HCT116 (cell line): ENCODE results near the gene DIP2C. TPM values are rescaled to one million over a fixed set of nuclear protein-coding genes. Genes with fewer than 3 reads are reported as not detected.

ENCODE experiments used
- ATAC-seq: fragments of 200-7000 bp; cut with Tn5 transposase; 2 replicates; pipeline ENCODE4 v1.9.1; 2020; ENCODE audit warnings: mild to moderate bottlenecking, moderate library complexity
- BruUV-seq: library from RNA; stranded (reverse); fragments of 400-500 nt; replicated peaks from 2 replicates; lab custom pipeline; 2021; lab: Mats Ljungman, UMichigan
- CTCF ChIA-PET: fragments of 300-600 bp; sonication (Branson Sonifier 250); formaldehyde crosslinking; loops from one replicate; lab custom pipeline; 2021; ENCODE audit warnings: antibody characterized with exemption; lab: Charles Lee
- POLR2A ChIA-PET: fragments of 300-600, 350-600 bp; sonication (Branson Sonifier 250); formaldehyde crosslinking; loops from one replicate; lab custom pipeline; 2021; ENCODE audit warnings: antibody characterized with exemption; lab: Charles Lee
- RAD21 ChIA-PET, 2 experiments: fragments of 300-600 bp; sonication (Branson Sonifier 250); formaldehyde crosslinking; loops; one replicate each; lab custom pipeline; 2023; ENCODE audit warnings: low total read pairs in 2 of 2; ENCODE audit not compliant: uncharacterized antibody in 2 of 2, unreplicated experiment in 2 of 2, low non-redundant PET in 1 of 2; lab: Charles Lee
- DNase-seq: peaks from one replicate; pipeline ENCODE4 v3.0.0-alpha.2; 2010; ENCODE audit warnings: low read depth, low spot score
- H2AFZ ChIP-seq: fragments of 200-600 bp; shearing (Covaris generic), sonication (generic); 2 replicates; pipeline ENCODE4 v1.6.1; 2017; ENCODE audit warnings: low read depth, mixed run types, mixed read lengths, antibody characterized with exemption, low read length; ENCODE audit not compliant: poor library complexity, severe bottlenecking
- H3K27ac ChIP-seq: 2 replicates; pipeline ENCODE4 v1.5.1; 2012; ENCODE audit warnings: low read depth, low read length
- H3K27me3 ChIP-seq: fragments of 200-600 bp; sonication (generic); 2 replicates; pipeline ENCODE4 v1.6.1; 2016; ENCODE audit warnings: mixed run types, low read length, mixed read lengths; ENCODE audit not compliant: insufficient read depth
- H3K36me3 ChIP-seq, 2 experiments: fragments of 200-500 bp in 1 of 2; fragments of 200-600 bp in 1 of 2; sonication (Bioruptor generic) in 1 of 2; sonication (generic) in 1 of 2; 2 replicates each; pipeline versions ENCODE4 v1.5.1 to v1.6.1; 2014 to 2016; ENCODE audit warnings: low read length in 2 of 2, inconsistent platforms in 1 of 2, mixed read lengths in 1 of 2, mixed run types in 1 of 2; ENCODE audit not compliant: insufficient read depth in 2 of 2, control insufficient read depth in 1 of 2
- H3K4me1 ChIP-seq, 2 experiments: fragments of 200-600 bp in 1 of 2; sonication (generic) in 1 of 2; 2 replicates each; pipeline versions ENCODE4 v1.5.1 to v1.6.1; 2012 to 2017; ENCODE audit warnings: low read length in 2 of 2, inconsistent platforms in 1 of 2, mild to moderate bottlenecking in 1 of 2, mixed read lengths in 1 of 2, mixed run types in 1 of 2, moderate library complexity in 1 of 2; ENCODE audit not compliant: insufficient read depth in 2 of 2, control insufficient read depth in 1 of 2
- H3K4me2 ChIP-seq: fragments of 200-600 bp; sonication (generic); 2 replicates; pipeline ENCODE4 v1.6.1; 2017; ENCODE audit warnings: mixed run types, low read length, mixed read lengths
- H3K4me3 ChIP-seq, 2 experiments: fragments of 200-600 bp in 1 of 2; sonication (generic) in 1 of 2; replicated peaks in 1 of 2; 2 replicates each; pipeline ENCODE4 v1.5.1; 2011 to 2016; ENCODE audit warnings: low read length in 2 of 2, control low read depth in 1 of 2, low read depth in 1 of 2, mild to moderate bottlenecking in 1 of 2, mixed read lengths in 1 of 2, mixed run types in 1 of 2
- H3K79me2 ChIP-seq: fragments of 200-600 bp; sonication (generic); 2 replicates; pipeline ENCODE4 v1.6.1; 2017; ENCODE audit warnings: mild to moderate bottlenecking, mixed run types, low read length, moderate library complexity, mixed read lengths; ENCODE audit not compliant: insufficient read depth
- H3K9ac ChIP-seq: fragments of 200-600 bp; sonication (generic); 2 replicates; pipeline ENCODE4 v1.6.1; 2016; ENCODE audit warnings: low read length, mixed read lengths
- H3K9me2 ChIP-seq: fragments of 200-600 bp; sonication (generic), shearing (Covaris generic); 2 replicates; pipeline ENCODE4 v1.6.1; 2017; ENCODE audit warnings: mixed run types, mild to moderate bottlenecking, moderate library complexity; ENCODE audit not compliant: insufficient read depth
- H3K9me3 ChIP-seq, 2 experiments: fragments of 200-500 bp in 1 of 2; fragments of 200-600 bp in 1 of 2; sonication (Bioruptor generic) in 1 of 2; sonication (generic) in 1 of 2; 2 replicates each; pipeline ENCODE4 v1.6.1; 2014 to 2017; ENCODE audit warnings: low read length in 2 of 2, mixed read lengths in 2 of 2, inconsistent platforms in 1 of 2, low read depth in 1 of 2, mild to moderate bottlenecking in 1 of 2, mixed run types in 1 of 2, moderate library complexity in 1 of 2; ENCODE audit not compliant: control insufficient read depth in 1 of 2, insufficient read depth in 1 of 2
- H4K20me1 ChIP-seq: fragments of 200-600 bp; sonication (generic), shearing (Covaris generic); 2 replicates; pipeline ENCODE4 v1.6.1; 2017; ENCODE audit warnings: mixed run types, mild to moderate bottlenecking, moderate library complexity; ENCODE audit not compliant: insufficient read depth
- intact Hi-C: fragments of 100-400 bp; cut with micrococcal nuclease; formaldehyde crosslinking; loops from 2 replicates; pipeline ENCODE4 v1.10.0; 2022
- total RNA-seq: library from RNA; stranded (reverse); gene quantifications from one replicate; pipeline ENCODE4 v1.2.1, GENCODE V29; 2021; ENCODE audit not compliant: unreplicated experiment
- TF ChIP-seq, protein P1 (sequence below): IDR thresholded peaks from 2 replicates; pipeline ENCODE4 v1.6.1; 2011; ENCODE audit warnings: mild to moderate bottlenecking, low read length, moderate library complexity; ENCODE audit not compliant: insufficient replicate concordance; ENCODE audit errors: extremely low read depth

DIP2C gene
- total RNA-seq, 1 experiment from 2014 or later = 15.4 TPM

DNA sequence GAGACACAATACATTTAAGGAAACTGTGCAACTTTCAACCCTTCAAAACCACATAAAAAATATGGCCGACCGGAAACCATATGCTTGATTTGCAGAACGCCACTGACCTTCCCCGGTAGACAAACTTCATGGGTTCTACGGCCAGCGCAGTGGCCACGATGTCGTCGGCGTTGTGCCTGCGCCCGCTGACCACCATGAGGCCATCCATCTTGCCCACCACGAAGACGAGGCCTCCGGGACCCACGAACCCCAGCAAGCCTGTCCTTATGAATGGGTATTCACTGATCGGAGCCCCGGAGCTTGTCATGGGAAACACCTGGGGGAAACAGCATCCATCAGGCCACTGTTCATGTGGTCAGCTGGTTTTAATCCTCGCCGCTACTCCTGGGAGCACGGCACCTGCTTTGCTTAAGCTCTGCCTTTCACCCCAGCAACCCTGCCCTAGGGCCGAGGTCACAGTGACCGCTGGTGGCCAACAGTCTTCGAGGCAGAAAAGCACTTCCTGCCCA lies 325.1 kb downstream of the DIP2C start (continued):
- TF ChIP-seq, protein P1, sequence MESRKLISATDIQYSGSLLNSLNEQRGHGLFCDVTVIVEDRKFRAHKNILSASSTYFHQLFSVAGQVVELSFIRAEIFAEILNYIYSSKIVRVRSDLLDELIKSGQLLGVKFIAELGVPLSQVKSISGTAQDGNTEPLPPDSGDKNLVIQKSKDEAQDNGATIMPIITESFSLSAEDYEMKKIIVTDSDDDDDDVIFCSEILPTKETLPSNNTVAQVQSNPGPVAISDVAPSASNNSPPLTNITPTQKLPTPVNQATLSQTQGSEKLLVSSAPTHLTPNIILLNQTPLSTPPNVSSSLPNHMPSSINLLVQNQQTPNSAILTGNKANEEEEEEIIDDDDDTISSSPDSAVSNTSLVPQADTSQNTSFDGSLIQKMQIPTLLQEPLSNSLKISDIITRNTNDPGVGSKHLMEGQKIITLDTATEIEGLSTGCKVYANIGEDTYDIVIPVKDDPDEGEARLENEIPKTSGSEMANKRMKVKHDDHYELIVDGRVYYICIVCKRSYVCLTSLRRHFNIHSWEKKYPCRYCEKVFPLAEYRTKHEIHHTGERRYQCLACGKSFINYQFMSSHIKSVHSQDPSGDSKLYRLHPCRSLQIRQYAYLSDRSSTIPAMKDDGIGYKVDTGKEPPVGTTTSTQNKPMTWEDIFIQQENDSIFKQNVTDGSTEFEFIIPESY = no peak

DNA sequence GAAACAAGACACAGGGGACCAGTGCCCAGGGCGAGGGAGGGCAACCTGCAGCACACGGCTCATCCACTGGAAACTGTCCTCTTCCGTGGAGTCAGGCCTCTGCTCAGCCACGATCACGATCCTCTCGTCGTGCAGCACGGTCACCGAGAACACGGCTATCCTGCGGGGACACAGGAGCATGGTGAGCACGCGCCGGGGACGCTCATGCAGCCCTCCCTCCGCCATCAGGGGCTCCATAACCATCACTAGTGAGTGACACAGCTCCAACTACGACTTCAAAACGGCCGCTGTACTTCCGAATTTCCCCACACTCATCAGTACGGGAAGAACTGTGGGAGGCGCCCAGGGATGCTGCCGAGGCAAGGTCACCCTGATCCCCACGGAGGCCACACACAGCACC lies 326.3 kb downstream of the DIP2C start:
- no peak overlapping the region for H3K4me2 ChIP-seq
- no peak overlapping the region for H3K9ac ChIP-seq
- ATAC-seq (no peak), DNase-seq (no peak)
- TF ChIP-seq, protein P1 = no peak
- no peaks in the 10 kb centered on the region for H3K9me2 ChIP-seq
- H4K20me1 ChIP-seq = no peaks in the 10 kb centered on the region
- H3K79me2 ChIP-seq = no peaks in the 10 kb centered on the region
- H3K4me1 ChIP-seq = no peaks in the 10 kb centered on the region
- ChIA-PET POLR2A (no interaction called here), RAD21 (no interaction called here), CTCF (no interaction called here)
- no peak overlapping the region for H3K27ac ChIP-seq
- no peaks in the 10 kb centered on the region for H3K27me3 ChIP-seq
- intact Hi-C loops = no loop called here
- H3K4me3 ChIP-seq = no peak overlapping the region
- peaks cover 2 to 4% of the 10 kb centered on the region in 2 experiments; a peak in 1 of 4 replicates for H3K36me3 ChIP-seq
- H2AFZ ChIP-seq = no peak overlapping the region
- H3K9me3 ChIP-seq = no peaks in the 10 kb centered on the region
- no TSS peak for BruUV-seq
